ENCODE results near the gene SAMD14.

- TF ChIP-seq CTCF (conservative IDR thresholded peaks at IDR 0.05) (no peak), ZFX (IDR thresholded peaks at IDR 0.05) (no peak)
Observed at GRCh38 chr17:50100921-50101345, 29.0 kb downstream of the SAMD14 start.

Data from C4-2B (cell line).